Measurements from ENCODE around the gene CADM3. TPM values are rescaled to one million over a fixed set of nuclear protein-coding genes. Genes with fewer than 3 reads are reported as not detected.
A peak's percentile ranks its signal among the peaks of the same experiment; 100 is the strongest.

Gene CADM3
- total RNA-seq, 1 donor from 2014 or later = 5.8 TPM

DNA sequence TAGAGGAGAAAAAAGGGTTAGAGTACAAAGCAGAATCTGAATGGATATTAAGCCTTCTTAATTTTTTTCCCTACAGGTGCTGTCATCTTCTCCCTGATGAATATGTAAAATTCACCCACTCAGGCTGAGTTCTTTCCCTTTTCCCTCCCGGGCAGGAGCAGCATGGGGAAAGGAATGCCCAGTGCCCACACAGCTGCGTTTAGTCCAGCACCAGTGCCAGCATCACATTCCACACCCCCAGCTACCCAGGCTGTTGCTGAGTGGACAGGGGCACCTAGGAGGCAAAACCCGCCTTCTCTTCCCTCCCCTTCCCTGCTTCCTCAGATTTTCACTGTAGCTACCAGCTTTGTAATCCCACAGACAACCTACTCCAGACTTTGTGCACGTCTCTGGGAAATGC is 3.4 kb upstream of the CADM3 start:
- H3K27ac Mint-ChIP-seq = no peak overlapping the region
- TF ChIP-seq, protein P1, sequence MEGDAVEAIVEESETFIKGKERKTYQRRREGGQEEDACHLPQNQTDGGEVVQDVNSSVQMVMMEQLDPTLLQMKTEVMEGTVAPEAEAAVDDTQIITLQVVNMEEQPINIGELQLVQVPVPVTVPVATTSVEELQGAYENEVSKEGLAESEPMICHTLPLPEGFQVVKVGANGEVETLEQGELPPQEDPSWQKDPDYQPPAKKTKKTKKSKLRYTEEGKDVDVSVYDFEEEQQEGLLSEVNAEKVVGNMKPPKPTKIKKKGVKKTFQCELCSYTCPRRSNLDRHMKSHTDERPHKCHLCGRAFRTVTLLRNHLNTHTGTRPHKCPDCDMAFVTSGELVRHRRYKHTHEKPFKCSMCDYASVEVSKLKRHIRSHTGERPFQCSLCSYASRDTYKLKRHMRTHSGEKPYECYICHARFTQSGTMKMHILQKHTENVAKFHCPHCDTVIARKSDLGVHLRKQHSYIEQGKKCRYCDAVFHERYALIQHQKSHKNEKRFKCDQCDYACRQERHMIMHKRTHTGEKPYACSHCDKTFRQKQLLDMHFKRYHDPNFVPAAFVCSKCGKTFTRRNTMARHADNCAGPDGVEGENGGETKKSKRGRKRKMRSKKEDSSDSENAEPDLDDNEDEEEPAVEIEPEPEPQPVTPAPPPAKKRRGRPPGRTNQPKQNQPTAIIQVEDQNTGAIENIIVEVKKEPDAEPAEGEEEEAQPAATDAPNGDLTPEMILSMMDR (conservative IDR thresholded peaks at IDR 0.05) = no peak
- no peaks in the 10 kb centered on the region for H3K36me3 Mint-ChIP-seq
- no peak overlapping the region for H3K4me3 Mint-ChIP-seq
- no peaks in the 10 kb centered on the region for H3K9me3 Mint-ChIP-seq
- H3K27me3 Mint-ChIP-seq = peaks cover 62% of the 10 kb centered on the region
- no peak for DNase-seq (ENCODE audit: extremely low spot score, unreplicated experiment)
- peaks cover 5% of the 10 kb centered on the region for H3K4me1 Mint-ChIP-seq (ENCODE audit: unreplicated experiment)

DNA sequence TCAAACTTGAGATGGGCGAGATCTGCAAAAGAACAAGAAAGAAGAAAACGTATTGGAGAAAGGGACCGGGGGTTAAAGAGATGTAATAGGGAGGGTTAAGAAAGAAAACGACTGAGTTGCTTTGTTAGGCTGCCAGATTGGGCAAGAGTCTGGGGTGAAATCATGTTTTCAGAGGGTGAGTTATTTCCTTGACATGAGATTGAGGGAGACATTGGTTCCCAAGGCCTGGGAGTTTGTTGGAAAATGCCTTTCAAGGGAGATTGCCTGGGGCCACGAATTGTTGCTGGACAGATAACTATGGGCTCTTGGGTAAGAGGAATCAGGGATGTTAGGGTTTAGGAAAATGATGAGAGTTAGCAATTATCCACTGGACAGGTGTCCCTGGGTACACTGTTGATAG is 776 bp upstream of the CADM3 start:
- DNase-seq (ENCODE audit: extremely low spot score, unreplicated experiment) = no peak
- TF ChIP-seq, protein P1 (conservative IDR thresholded peaks at IDR 0.05) = no peak
- H3K4me3 Mint-ChIP-seq = peak overlapping the region; percentile 56
- no peak overlapping the region for H3K27ac Mint-ChIP-seq
- no peaks in the 10 kb centered on the region for H3K36me3 Mint-ChIP-seq
- H3K4me1 Mint-ChIP-seq (ENCODE audit: unreplicated experiment) = peaks cover 5% of the 10 kb centered on the region
- peaks cover 81% of the 10 kb centered on the region for H3K27me3 Mint-ChIP-seq
- no peaks in the 10 kb centered on the region for H3K9me3 Mint-ChIP-seq

DNA sequence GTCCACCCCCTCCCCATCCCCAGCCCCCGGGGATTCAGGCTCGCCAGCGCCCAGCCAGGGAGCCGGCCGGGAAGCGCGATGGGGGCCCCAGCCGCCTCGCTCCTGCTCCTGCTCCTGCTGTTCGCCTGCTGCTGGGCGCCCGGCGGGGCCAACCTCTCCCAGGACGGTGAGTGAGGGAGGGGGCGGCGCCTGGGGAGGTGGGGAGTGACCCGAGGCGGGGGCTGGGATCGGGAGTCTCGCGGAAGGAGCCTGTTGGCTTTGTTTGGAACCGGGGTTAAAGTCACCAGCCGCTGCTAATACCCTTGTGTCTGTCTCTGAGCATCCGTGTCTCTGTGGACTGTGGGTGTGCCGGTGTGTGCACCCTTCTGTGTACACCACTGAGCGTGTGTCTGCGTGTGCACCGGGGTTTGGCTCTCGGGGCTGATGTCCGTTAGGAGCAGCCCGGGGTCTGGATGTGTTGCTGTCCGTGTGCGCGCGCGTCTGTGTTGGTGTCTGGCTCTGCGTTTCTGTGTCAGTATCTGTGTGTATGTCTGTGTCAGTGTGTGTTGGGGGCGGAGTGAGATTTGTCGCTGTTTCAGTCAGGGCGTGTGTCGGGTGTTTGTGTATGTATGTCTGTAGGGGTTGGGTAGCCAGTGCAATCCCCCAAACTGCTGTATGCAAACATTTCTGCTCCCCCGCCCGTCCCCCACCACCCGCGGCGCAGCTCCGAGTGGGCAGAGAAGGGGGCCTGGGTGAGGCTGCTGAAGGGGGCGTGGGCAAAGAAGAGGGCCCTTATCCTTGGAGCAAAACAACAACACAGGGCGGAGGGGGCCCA is 480 bp downstream of the CADM3 start:
- Mint-ChIP-seq H3K27ac (peak overlapping the region; percentile 7), H3K4me1 (ENCODE audit: unreplicated experiment) (peaks cover 5% of the 10 kb centered on the region), H3K4me3 (peak overlapping the region; percentile 81), H3K36me3 (no peaks in the 10 kb centered on the region), H3K9me3 (no peaks in the 10 kb centered on the region), H3K27me3 (peaks cover 75% of the 10 kb centered on the region)
- TF ChIP-seq, protein P1 (conservative IDR thresholded peaks at IDR 0.05) = no peak
- DNase-seq (ENCODE audit: extremely low spot score, unreplicated experiment) = no peak

DNA sequence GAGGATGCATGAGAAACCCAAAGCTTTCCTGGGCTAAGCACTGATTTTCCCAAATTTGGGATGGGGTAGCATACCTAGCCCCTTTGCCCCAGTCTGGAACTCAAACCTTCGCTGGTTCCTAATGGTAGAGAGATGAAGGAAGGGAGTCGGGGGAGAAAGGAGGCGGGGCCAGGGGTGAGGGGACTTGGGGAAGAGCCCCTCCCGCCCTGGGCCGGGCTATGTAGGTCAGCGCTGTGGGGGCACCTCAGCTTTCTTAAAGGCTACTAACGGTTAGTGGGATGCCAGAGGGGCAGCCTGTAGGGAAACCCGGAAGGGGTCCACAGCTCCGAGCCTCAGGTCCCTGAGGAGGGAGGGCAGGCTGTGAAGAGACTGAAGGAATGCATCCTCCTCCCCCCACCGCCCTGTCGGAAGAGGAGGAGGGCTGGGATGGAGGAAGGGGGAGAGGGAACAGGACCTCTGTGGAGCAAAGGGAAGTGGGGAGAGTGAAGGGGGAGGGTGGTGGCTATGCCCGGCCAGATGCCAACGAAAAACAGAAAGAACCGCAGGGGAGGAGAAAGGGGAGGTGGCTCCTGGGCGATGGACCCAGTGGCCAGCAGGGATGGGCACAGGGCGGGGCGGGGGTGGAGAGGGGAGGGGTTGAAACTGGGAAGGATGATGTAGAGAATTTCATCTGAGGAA is 1.3 kb downstream of the CADM3 start:
- DNase-seq (ENCODE audit: extremely low spot score, unreplicated experiment) = no peak
- no peaks in the 10 kb centered on the region for H3K36me3 Mint-ChIP-seq
- H3K9me3 Mint-ChIP-seq = peaks cover 6% of the 10 kb centered on the region
- H3K27me3 Mint-ChIP-seq = peaks cover 77% of the 10 kb centered on the region
- no peak overlapping the region for H3K4me3 Mint-ChIP-seq
- peaks cover 5% of the 10 kb centered on the region for H3K4me1 Mint-ChIP-seq (ENCODE audit: unreplicated experiment)
- TF ChIP-seq, protein P1 (conservative IDR thresholded peaks at IDR 0.05) = no peak
- no peak overlapping the region for H3K27ac Mint-ChIP-seq

DNA sequence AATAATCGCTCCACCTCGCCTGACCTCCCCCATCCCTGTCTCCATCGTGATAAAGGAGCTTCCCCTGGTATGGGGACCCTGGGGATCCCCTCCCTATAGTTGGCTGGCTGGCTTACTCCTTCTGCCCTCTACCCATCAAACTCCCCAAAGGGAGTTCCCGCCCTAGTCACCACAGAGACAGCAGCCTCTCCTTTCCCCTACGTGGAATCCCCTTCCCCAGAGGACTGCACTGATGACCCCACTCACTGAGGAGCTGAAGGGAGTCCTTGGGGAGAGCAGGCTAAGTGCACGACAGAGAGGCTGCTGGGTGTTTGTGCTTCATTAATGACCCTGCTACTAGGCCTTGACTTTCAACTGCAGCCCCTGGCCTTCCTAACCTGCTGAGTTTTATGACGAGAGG is 1.9 kb downstream of the CADM3 start:
- H3K9me3 Mint-ChIP-seq = peaks cover 6% of the 10 kb centered on the region
- H3K4me1 Mint-ChIP-seq (ENCODE audit: unreplicated experiment) = peaks cover 5% of the 10 kb centered on the region
- TF ChIP-seq, protein P1 (conservative IDR thresholded peaks at IDR 0.05) = no peak
- H3K4me3 Mint-ChIP-seq = no peak overlapping the region
- H3K27ac Mint-ChIP-seq = no peak overlapping the region
- H3K27me3 Mint-ChIP-seq = peaks cover 71% of the 10 kb centered on the region
- H3K36me3 Mint-ChIP-seq = no peaks in the 10 kb centered on the region
- DNase-seq (ENCODE audit: extremely low spot score, unreplicated experiment) = no peak

All from type B pancreatic cell (in vitro differentiated cells).